Fibroblast of skin of scalp (primary cell): ENCODE data around the gene PRDM2.

ENCODE experiments used
- DNase-seq: peaks from one replicate; pipeline ENCODE4 v3.0.0-alpha.2; 2013

The PRDM2 gene

GRCh38 chr1:13699510-13699909 is 478 bp upstream of the PRDM2 start:
- DNase-seq: peak; percentile 38

- DNase-seq: peak; percentile 34
Observed at GRCh38 chr1:13700521-13701270, 708 bp downstream of the PRDM2 start.

GRCh38 chr1:13701271-13701640 is 1.3 kb downstream of the PRDM2 start:
- no peak for DNase-seq

- DNase-seq: no peak
Observed at GRCh38 chr1:13702425-13703127, 2.6 kb downstream of the PRDM2 start.

GRCh38 chr1:13703128-13703513 is 3.1 kb downstream of the PRDM2 start:
- no peak for DNase-seq

GRCh38 chr1:13703558-13704490 is 3.8 kb downstream of the PRDM2 start:
- DNase-seq: peak; percentile 47

GRCh38 chr1:13706046-13706445 is 6.1 kb downstream of the PRDM2 start:
- no peak for DNase-seq

- peak; percentile 54 for DNase-seq
Observed at GRCh38 chr1:13707164-13707563, 7.2 kb downstream of the PRDM2 start.

- DNase-seq: no peak
Observed at GRCh38 chr1:13708380-13708982, 8.5 kb downstream of the PRDM2 start.

GRCh38 chr1:13710086-13710485 is 10.1 kb downstream of the PRDM2 start:
- DNase-seq: no peak

GRCh38 chr1:13714851-13715250 is 14.9 kb downstream of the PRDM2 start:
- DNase-seq: no peak

- DNase-seq: peak; percentile 87
Observed at GRCh38 chr1:13715616-13716287, 15.8 kb downstream of the PRDM2 start.

- DNase-seq: peak; percentile 53
Observed at GRCh38 chr1:13722808-13723360, 22.9 kb downstream of the PRDM2 start.

- DNase-seq: no peak
Observed at GRCh38 chr1:13723810-13724209, 23.8 kb downstream of the PRDM2 start.

GRCh38 chr1:13725714-13726175 is 25.8 kb downstream of the PRDM2 start:
- peak; percentile 92 for DNase-seq

GRCh38 chr1:13728091-13728715 is 28.2 kb downstream of the PRDM2 start:
- no peak for DNase-seq

GRCh38 chr1:13730291-13730690 is 30.3 kb downstream of the PRDM2 start:
- DNase-seq: no peak

GRCh38 chr1:13730751-13731482 is 30.9 kb downstream of the PRDM2 start:
- peak; percentile 30 for DNase-seq

GRCh38 chr1:13731897-13732296 is 31.9 kb downstream of the PRDM2 start:
- no peak for DNase-seq

- no peak for DNase-seq
Observed at GRCh38 chr1:13732971-13733667, 33.1 kb downstream of the PRDM2 start.
